ENCODE data around the gene SLC12A8. TPM values are rescaled to one million over a fixed set of nuclear protein-coding genes. Genes with fewer than 3 reads are reported as not detected.
A peak's percentile ranks its signal among the peaks of the same experiment; 100 is the strongest.

SLC12A8 gene
- total RNA-seq, 2 experiments from 2014 or later: 0.36 to 0.38 TPM

DNA sequence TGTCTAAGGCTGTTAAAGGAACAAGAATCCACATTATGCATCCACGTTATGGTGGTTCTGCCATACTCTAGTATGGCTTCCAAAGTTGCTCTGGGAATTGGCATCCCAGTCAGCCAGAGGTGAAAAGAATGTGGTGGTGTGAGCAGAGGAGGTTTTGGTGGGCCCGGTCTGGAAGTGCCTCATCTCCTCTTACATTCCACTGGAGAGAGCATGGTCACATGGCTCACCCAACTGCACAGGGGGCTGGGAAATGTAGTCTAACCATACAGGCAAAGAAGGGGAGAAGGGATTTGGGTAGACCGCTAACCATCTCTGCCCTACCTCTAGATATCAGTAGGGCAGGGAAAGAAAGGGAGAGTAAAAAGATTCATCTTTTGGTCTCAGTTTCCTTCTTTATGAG is 153.6 kb downstream of the SLC12A8 start:
- H3K27ac ChIP-seq (ENCODE audit: low read depth in 1 of 2, low read length in 2 of 2): no peak overlapping the region
- Mint-ChIP-seq H3K4me1 (ENCODE audit: low read depth) (peaks cover 16% of the 10 kb centered on the region), H3K9me3 (no peaks in the 10 kb centered on the region), H3K27me3 (peaks cover 5% of the 10 kb centered on the region), H3K4me3 (no peak overlapping the region), H3K27ac (no peak overlapping the region), H3K36me3 (ENCODE audit: low read depth) (peaks cover 9% of the 10 kb centered on the region)
- POLR2A ChIA-PET: no interaction called here
- TF ChIP-seq, protein P1, sequence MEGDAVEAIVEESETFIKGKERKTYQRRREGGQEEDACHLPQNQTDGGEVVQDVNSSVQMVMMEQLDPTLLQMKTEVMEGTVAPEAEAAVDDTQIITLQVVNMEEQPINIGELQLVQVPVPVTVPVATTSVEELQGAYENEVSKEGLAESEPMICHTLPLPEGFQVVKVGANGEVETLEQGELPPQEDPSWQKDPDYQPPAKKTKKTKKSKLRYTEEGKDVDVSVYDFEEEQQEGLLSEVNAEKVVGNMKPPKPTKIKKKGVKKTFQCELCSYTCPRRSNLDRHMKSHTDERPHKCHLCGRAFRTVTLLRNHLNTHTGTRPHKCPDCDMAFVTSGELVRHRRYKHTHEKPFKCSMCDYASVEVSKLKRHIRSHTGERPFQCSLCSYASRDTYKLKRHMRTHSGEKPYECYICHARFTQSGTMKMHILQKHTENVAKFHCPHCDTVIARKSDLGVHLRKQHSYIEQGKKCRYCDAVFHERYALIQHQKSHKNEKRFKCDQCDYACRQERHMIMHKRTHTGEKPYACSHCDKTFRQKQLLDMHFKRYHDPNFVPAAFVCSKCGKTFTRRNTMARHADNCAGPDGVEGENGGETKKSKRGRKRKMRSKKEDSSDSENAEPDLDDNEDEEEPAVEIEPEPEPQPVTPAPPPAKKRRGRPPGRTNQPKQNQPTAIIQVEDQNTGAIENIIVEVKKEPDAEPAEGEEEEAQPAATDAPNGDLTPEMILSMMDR (IDR thresholded peaks at IDR 0.05): no peak
- intact Hi-C loops (cut with DNase I, micrococcal nuclease): loop anchor here in 1 of 2 experiments (5.0 to 10.0 kb wide), 5 partner anchors 83 to 1416 kb away; partner anchors contain the start of genes ZNF148 and ZXDC
- H3K4me3 ChIP-seq (ENCODE audit: low read length): no peak overlapping the region
- no peaks in the 10 kb centered on the region for H3K36me3 ChIP-seq (ENCODE audit: insufficient read depth, low read length)
- H3K27me3 ChIP-seq (ENCODE audit: control insufficient read depth in 1 of 2, insufficient read depth in 2 of 2, low read length in 2 of 2): peaks cover 0 to 7% of the 10 kb centered on the region in 2 experiments
- DNase-seq: no peak
- ATAC-seq (ENCODE audit: poor library complexity): no peak
- CTCF ChIA-PET: interaction anchor here (1.3 kb wide), 1 partner anchor 12 kb away, joined by 3 read pairs; no protein-coding TSS in a partner anchor
- no peaks in the 10 kb centered on the region for H3K9me3 ChIP-seq (ENCODE audit: control insufficient read depth in 1 of 2, insufficient read depth in 1 of 2, low read length in 2 of 2)
- peaks cover 11% of the 10 kb centered on the region for H3K4me1 ChIP-seq (ENCODE audit: insufficient read depth, low read length)

DNA sequence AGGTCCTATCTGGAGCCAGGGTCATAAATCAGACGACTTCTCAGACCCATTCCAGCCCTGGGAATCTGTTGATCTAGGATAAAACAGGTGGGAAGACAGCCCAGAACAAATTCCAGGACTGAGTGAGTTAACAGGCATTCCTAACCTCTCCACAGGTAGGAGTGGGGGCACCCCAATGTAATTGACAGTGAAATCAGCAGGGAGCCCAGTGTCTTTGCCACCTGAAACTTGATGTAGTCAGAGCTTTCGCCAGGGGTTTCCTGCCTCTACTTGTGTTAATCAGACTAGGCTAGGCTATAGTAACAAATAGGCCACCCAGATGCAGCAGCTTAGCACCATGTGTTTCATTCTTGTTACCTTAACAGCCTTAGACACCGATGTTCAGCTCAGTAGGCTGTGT is 154.0 kb downstream of the SLC12A8 start:
- Histone ChIP-seq H3K4me3 (ENCODE audit: low read length) (no peak overlapping the region), H3K27me3 (ENCODE audit: control insufficient read depth in 1 of 2, insufficient read depth in 2 of 2, low read length in 2 of 2) (peaks cover 0 to 7% of the 10 kb centered on the region in 2 experiments), H3K36me3 (ENCODE audit: insufficient read depth, low read length) (no peaks in the 10 kb centered on the region), H3K9me3 (ENCODE audit: control insufficient read depth in 1 of 2, insufficient read depth in 1 of 2, low read length in 2 of 2) (no peaks in the 10 kb centered on the region), H3K27ac (ENCODE audit: low read depth in 1 of 2, low read length in 2 of 2) (no peak overlapping the region), H3K4me1 (ENCODE audit: insufficient read depth, low read length) (peaks cover 16% of the 10 kb centered on the region)
- DNase-seq: no peak
- ATAC-seq (ENCODE audit: poor library complexity): no peak
- H3K4me3 Mint-ChIP-seq: no peak overlapping the region
- H3K36me3 Mint-ChIP-seq (ENCODE audit: low read depth): peaks cover 9% of the 10 kb centered on the region
- peaks cover 21% of the 10 kb centered on the region for H3K4me1 Mint-ChIP-seq (ENCODE audit: low read depth)
- intact Hi-C loops (cut with DNase I, micrococcal nuclease): loop anchor here in 1 of 2 experiments (5.0 to 10.0 kb wide), 5 partner anchors 84 to 1416 kb away; partner anchors contain the start of genes ZNF148 and ZXDC
- TF ChIP-seq, protein P1 (IDR thresholded peaks at IDR 0.05): no peak
- no peaks in the 10 kb centered on the region for H3K9me3 Mint-ChIP-seq
- POLR2A ChIA-PET: no interaction called here
- peaks cover 5% of the 10 kb centered on the region for H3K27me3 Mint-ChIP-seq
- H3K27ac Mint-ChIP-seq: no peak overlapping the region
- CTCF ChIA-PET: interaction anchor here (1.3 kb wide), 1 partner anchor 12 kb away, joined by 3 read pairs; no protein-coding TSS in a partner anchor

DNA sequence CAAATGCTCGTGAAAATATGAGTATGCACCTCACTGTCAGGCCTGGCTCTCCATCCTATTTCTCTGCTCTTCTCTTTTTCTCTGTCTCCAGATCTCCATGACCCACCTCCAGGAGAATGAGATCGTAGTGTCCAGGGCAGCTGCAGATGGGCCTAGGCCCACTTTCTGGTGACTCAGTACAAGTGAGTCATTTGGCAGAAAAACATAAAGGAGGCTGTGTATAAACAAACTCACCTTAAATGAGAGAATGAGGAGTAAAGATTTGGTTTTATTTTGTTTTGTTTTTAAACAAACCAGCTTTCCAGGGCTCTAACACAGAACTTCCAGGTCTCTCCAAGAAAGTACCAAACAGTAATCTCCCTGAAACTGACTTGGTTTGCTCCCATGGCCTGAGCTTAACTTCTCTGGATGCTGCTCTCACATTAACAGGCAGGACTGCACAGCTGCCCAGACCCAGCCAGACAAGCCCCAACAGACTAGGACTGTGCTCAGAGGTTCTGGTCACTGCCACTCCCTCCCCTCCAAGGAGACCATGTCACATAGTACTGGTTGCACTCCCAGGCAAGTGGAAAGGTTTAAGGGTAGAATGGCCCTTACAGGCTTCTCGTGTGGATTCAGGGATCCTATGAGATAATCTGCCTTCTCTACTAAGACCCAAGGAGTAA is 155.2 kb downstream of the SLC12A8 start:
- ChIA-PET POLR2A (no interaction called here), CTCF (no interaction called here)
- H3K27ac Mint-ChIP-seq: peak overlapping the region; percentile 68

More for the DNA sequence above, 155.2 kb downstream of the SLC12A8 start:
- Mint-ChIP-seq H3K36me3 (ENCODE audit: low read depth) (peaks cover 9% of the 10 kb centered on the region), H3K9me3 (no peaks in the 10 kb centered on the region), H3K27me3 (peaks cover 5% of the 10 kb centered on the region), H3K4me1 (ENCODE audit: low read depth) (peaks cover 33% of the 10 kb centered on the region), H3K4me3 (peak overlapping the region; percentile 80)
- Histone ChIP-seq H3K27ac (ENCODE audit: low read depth in 1 of 2, low read length in 2 of 2) (no peak overlapping the region), H3K4me1 (ENCODE audit: insufficient read depth, low read length) (peaks cover 28% of the 10 kb centered on the region), H3K27me3 (ENCODE audit: control insufficient read depth in 1 of 2, insufficient read depth in 2 of 2, low read length in 2 of 2) (peaks cover 0 to under 1% of the 10 kb centered on the region in 2 experiments), H3K36me3 (ENCODE audit: insufficient read depth, low read length) (no peaks in the 10 kb centered on the region), H3K9me3 (ENCODE audit: control insufficient read depth in 1 of 2, insufficient read depth in 1 of 2, low read length in 2 of 2) (no peaks in the 10 kb centered on the region), H3K4me3 (ENCODE audit: low read length) (no peak overlapping the region)
- intact Hi-C loops (cut with DNase I, micrococcal nuclease): loop anchor here in 1 of 2 experiments (5.0 to 10.0 kb wide), 5 partner anchors 85 to 1417 kb away; partner anchors contain the start of genes ZNF148 and ZXDC
- no peak for DNase-seq
- no peak for ATAC-seq (ENCODE audit: poor library complexity)
- TF ChIP-seq, protein P1 (IDR thresholded peaks at IDR 0.05): no peak

Data from CD4-positive, alpha-beta T cell (primary cell).